Testis (tissue), 3 donors: ENCODE measurements around the gene IGFALS. TPM values are rescaled to one million over a fixed set of nuclear protein-coding genes. Genes with fewer than 3 reads are reported as not detected.

Experiments used
- DNase-seq: peaks from one replicate; pipeline ENCODE4 v3.0.0-alpha.2; 2019
- H3K27ac ChIP-seq, 2 donors: fragments of 200-600 bp; sonication (generic); one replicate each; pipeline ENCODE4 v1.5.1; 2019
- H3K27me3 ChIP-seq: fragments of 200-600 bp; sonication (generic); one replicate; pipeline ENCODE4 v1.5.1; 2019
- H3K36me3 ChIP-seq: fragments of 200-600 bp; sonication (generic); one replicate; pipeline ENCODE4 v1.5.1; 2017; ENCODE audit warnings: low read depth; ENCODE audit errors: missing control alignments
- H3K4me1 ChIP-seq: fragments of 200-600 bp; sonication (generic); one replicate; pipeline ENCODE4 v1.5.1; 2019
- H3K4me3 ChIP-seq, 2 donors: fragments of 200-600 bp; sonication (generic); one replicate each; pipeline ENCODE4 v1.5.1; 2017 to 2019
- H3K9me3 ChIP-seq: fragments of 200-600 bp; sonication (generic); one replicate; pipeline ENCODE4 v1.5.1; 2017
- POLR2A ChIP-seq: fragments of 450-650 bp; IDR thresholded peaks from one replicate; pipeline ENCODE4 v1.6.1; 2017; ENCODE audit warnings: antibody characterized with exemption, mild to moderate bottlenecking, moderate library complexity
- WGBS, 2 donors: methylation state at CpG; one replicate each; pipeline ENCODE4 v1.1.5; 2018; 5-methylcytosine and 5-hydroxymethylcytosine counted together
- intact Hi-C: fragments of 100-400 bp; cut with DNase I; formaldehyde crosslinking; loops from one replicate; pipeline ENCODE4 v1.15.1; 2023; ENCODE audit warnings: low total_unique reads
- polyA plus RNA-seq: library from polyadenylated mRNA; stranded (reverse); fragments of 350-450 nt; fragmentation: Illumina TruSeq; extraction: RNeasy Lipid Tissue Mini Kit (QIAGEN cat#74804); gene quantifications from one replicate; pipeline ENCODE4 v1.2.3, GENCODE V29; 2014; ENCODE audit warnings: low read depth, low replicate concordance; ENCODE audit not compliant: insufficient read depth
- total RNA-seq, 2 donors: library from RNA; depleted of rRNA; stranded (reverse); fragments of >200 nt; gene quantifications; one replicate each; pipeline ENCODE4 v1.2.3, GENCODE V29; 2016
- TF ChIP-seq, protein P1 (sequence below), 3 experiments: fragments of 450-650 bp in 2 of 3; fragments of 200-600 bp in 1 of 3; sonication (generic) in 1 of 3; IDR thresholded peaks; one replicate each; pipeline ENCODE4 v1.5.1; 2016 to 2019; ENCODE audit warnings: antibody characterized with exemption in 3 of 3, mild to moderate bottlenecking in 2 of 3, moderate library complexity in 1 of 3

The IGFALS gene
- total and polyA plus RNA-seq, 3 donors from 2014 or later = 0.38 to 6.7 (median 3.2) TPM

DNA sequence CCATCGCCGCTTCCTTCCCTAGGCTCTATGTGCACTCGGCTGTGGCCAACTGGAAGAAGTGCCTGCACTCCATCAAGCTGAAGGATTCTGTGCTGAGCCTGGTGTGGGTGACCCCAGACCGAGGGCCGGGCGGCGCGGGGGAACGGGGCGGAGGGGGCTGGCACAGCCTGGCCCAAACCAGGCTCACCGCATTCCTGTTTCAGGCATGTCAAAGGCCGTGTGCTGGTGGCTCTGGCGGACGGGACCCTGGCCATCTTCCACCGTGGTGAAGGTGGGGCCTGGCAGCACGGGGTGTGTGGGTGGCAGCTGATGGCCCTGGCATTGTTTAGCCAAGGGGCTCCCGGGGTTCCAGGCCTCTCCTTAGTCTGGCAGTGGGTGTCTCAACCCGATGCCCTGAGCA, 26.8 kb downstream of the IGFALS start:
- Histone ChIP-seq H3K36me3 (no peaks in the 10 kb centered on the region), H3K9me3 (no peaks in the 10 kb centered on the region), H3K4me1 (peaks cover 13% of the 10 kb centered on the region), H3K27me3 (no peaks in the 10 kb centered on the region), H3K4me3 (no peak overlapping the region), H3K27ac (no peak overlapping the region)
- TF ChIP-seq, protein P1, sequence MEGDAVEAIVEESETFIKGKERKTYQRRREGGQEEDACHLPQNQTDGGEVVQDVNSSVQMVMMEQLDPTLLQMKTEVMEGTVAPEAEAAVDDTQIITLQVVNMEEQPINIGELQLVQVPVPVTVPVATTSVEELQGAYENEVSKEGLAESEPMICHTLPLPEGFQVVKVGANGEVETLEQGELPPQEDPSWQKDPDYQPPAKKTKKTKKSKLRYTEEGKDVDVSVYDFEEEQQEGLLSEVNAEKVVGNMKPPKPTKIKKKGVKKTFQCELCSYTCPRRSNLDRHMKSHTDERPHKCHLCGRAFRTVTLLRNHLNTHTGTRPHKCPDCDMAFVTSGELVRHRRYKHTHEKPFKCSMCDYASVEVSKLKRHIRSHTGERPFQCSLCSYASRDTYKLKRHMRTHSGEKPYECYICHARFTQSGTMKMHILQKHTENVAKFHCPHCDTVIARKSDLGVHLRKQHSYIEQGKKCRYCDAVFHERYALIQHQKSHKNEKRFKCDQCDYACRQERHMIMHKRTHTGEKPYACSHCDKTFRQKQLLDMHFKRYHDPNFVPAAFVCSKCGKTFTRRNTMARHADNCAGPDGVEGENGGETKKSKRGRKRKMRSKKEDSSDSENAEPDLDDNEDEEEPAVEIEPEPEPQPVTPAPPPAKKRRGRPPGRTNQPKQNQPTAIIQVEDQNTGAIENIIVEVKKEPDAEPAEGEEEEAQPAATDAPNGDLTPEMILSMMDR (IDR thresholded peaks at IDR 0.05) = no peak
- TF ChIP-seq POLR2A = no peak
- no peak for DNase-seq
- intact Hi-C loops = no loop called here
- 95% methylated on average over 18 of the region's 18 CpGs; no CpG with 5 or more reads in 1 of the 2 donors for WGBS, 2 donors

DNA sequence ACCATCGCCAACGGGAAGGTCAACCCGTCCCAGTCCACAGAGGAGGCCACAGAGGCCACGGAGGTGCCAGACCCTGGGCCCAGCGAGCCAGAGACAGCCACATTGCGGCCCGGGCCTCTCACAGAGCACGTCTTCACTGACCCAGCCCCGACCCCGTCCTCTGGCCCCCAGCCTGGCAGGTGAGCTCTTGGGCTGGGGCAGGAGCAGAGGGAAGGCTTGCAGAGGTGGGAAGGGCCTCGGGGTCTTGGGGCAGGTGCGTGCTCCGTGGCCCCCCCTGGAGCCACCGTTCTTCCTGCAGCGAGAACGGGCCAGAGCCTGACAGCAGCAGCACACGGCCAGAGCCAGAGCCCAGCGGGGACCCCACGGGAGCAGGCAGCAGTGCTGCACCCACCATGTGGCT, 27.3 kb downstream of the IGFALS start:
- intact Hi-C loops = no loop called here
- 93% methylated on average over 19 of the region's 19 CpGs; no CpG with 5 or more reads in 1 of the 2 donors for WGBS, 2 donors

DNA sequence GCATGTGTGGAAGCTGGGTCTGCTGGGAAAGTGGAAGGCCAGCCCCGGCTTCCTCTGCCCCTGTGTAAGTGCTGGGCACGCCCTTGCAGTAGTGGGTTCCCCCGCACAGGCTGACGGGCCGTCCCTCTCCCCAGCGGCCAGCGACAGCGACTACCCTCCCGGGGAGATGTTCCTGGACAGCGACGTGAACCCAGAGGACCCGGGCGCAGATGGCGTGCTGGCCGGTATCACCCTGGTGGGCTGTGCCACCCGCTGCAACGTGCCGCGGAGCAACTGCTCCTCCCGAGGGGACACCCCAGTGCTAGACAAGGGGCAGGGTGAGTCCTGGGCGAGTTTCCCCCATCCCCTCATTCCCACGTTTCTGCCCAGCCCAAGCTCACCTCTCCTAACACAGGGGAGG, 27.7 kb downstream of the IGFALS start:
- 91% methylated on average over 11 to 22 of the region's 22 CpGs for WGBS, 2 donors
- H3K27me3 ChIP-seq = no peaks in the 10 kb centered on the region
- intact Hi-C loops = no loop called here

More for the DNA sequence above, 27.3 kb downstream of the IGFALS start:
- H3K27ac ChIP-seq = no peak overlapping the region
- no peaks in the 10 kb centered on the region for H3K27me3 ChIP-seq
- H3K9me3 ChIP-seq = no peaks in the 10 kb centered on the region
- no peak overlapping the region for H3K4me3 ChIP-seq
- no peaks in the 10 kb centered on the region for H3K36me3 ChIP-seq
- no peak for DNase-seq
- peaks cover 12% of the 10 kb centered on the region for H3K4me1 ChIP-seq
- TF ChIP-seq POLR2A = no peak
- TF ChIP-seq, protein P1 (IDR thresholded peaks at IDR 0.05) = no peak

DNA sequence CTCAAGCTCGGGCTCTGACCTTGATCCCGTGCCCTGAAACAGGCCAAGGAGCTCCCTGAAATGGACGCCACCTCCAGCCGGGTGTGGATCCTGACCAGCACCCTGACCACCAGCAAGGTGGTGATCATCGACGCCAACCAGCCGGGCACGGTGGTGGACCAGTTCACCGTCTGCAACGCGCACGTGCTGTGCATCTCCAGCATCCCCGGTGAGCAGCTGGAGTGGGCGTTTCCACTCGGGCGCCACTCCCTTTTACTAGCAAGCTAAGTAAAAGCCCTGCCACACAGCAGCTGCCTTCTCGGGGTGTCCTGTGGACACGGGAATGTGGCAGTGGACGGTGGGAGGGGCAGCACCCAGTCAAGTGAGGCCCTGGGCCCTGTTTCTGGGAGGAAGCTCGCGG, 28.5 kb downstream of the IGFALS start:
- Histone ChIP-seq H3K27me3 (no peaks in the 10 kb centered on the region), H3K27ac (no peak overlapping the region), H3K4me1 (peaks cover 4% of the 10 kb centered on the region), H3K9me3 (no peaks in the 10 kb centered on the region), H3K4me3 (no peak overlapping the region), H3K36me3 (no peaks in the 10 kb centered on the region)
- intact Hi-C loops = no loop called here
- no peak for DNase-seq
- 92 to 100% methylated on average over 2 to 21 of the region's 21 CpGs for WGBS, 2 donors
- TF ChIP-seq, protein P1 (IDR thresholded peaks at IDR 0.05) = no peak
- TF ChIP-seq POLR2A = no peak

More for the DNA sequence above, 27.7 kb downstream of the IGFALS start:
- DNase-seq = no peak
- H3K27ac ChIP-seq = no peak overlapping the region
- H3K4me3 ChIP-seq = no peak overlapping the region
- H3K9me3 ChIP-seq = no peaks in the 10 kb centered on the region
- H3K4me1 ChIP-seq = peaks cover 12% of the 10 kb centered on the region
- TF ChIP-seq POLR2A = no peak
- TF ChIP-seq, protein P1 (IDR thresholded peaks at IDR 0.05) = no peak
- no peaks in the 10 kb centered on the region for H3K36me3 ChIP-seq
